ENCODE data around the gene MSL2.
"Not testable (repeated sequence)": the region's sequence is repeated elsewhere in the genome, so short reads cannot be mapped to it uniquely, and the experiment has no call there.

MSL2 gene

GRCh38 chr3:136193278-136194054 lies 2.7 kb downstream of the MSL2 start:
- H3K27me3 ChIP-seq (ENCODE audit: insufficient read depth, low read depth): no peaks in the 10 kb centered on the region
- H3K4me2 ChIP-seq: peak overlapping the region; percentile 71
- peaks cover 64% of the 10 kb centered on the region for H4K20me1 ChIP-seq (ENCODE audit: insufficient read depth)
- H3K4me1 ChIP-seq (ENCODE audit: low read depth, poor library complexity, severe bottlenecking): peaks cover 43% of the 10 kb centered on the region
- H3K4me3 ChIP-seq (IDR thresholded peaks at IDR 0.05; ENCODE audit: insufficient read depth, low read depth, low read length): peak overlapping the region; percentile 45
- H3K9ac ChIP-seq: peak overlapping the region; percentile 99
- H3K27ac ChIP-seq: peak overlapping the region; percentile 100
- H3K36me3 ChIP-seq (ENCODE audit: insufficient read depth): no peaks in the 10 kb centered on the region; the same call in 1 of the 2 replicates
- H2AFZ ChIP-seq (ENCODE audit: low read depth): no peak overlapping the region
- no peak for TF ChIP-seq CTCF (conservative IDR thresholded peaks at IDR 0.05; ENCODE audit: low read depth, low read length)
- H3K79me2 ChIP-seq (ENCODE audit: insufficient read depth, low read depth): peaks cover 71% of the 10 kb centered on the region

DNA sequence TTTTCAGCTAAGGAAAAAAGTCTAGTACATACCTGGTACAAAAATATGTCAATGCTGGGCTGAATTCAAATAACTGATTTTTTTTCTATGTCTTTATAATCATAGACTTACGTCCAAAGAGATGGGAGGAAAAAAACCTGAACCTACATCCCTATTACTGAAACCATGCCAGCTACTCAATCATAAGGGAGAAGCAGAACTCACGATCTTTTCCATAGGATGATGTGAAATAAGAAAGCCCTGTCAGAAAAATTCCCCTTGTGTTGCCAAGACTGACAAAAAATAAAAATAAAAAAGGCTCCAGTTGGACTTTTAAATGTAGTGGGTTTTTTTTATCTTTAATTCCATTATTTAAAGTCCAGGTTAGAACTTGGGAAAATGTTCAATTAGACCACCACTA lies 3.3 kb downstream of the MSL2 start:
- TF ChIP-seq CTCF (conservative IDR thresholded peaks at IDR 0.05; ENCODE audit: low read depth, low read length): no peak
- peak overlapping the region; percentile 45 for H3K4me3 ChIP-seq (IDR thresholded peaks at IDR 0.05; ENCODE audit: insufficient read depth, low read depth, low read length)
- no peak overlapping the region for H2AFZ ChIP-seq (ENCODE audit: low read depth)
- H3K4me1 ChIP-seq (ENCODE audit: low read depth, poor library complexity, severe bottlenecking): peaks cover 43% of the 10 kb centered on the region
- no peaks in the 10 kb centered on the region for H3K27me3 ChIP-seq (ENCODE audit: insufficient read depth, low read depth)
- peaks cover 77% of the 10 kb centered on the region for H3K79me2 ChIP-seq (ENCODE audit: insufficient read depth, low read depth)
- H3K27ac ChIP-seq: peak overlapping the region; percentile 100
- peak overlapping the region; percentile 71 for H3K4me2 ChIP-seq
- H3K36me3 ChIP-seq (ENCODE audit: insufficient read depth): no peaks in the 10 kb centered on the region; the same call in 1 of the 2 replicates
- peak overlapping the region; percentile 99 for H3K9ac ChIP-seq
- peaks cover 70% of the 10 kb centered on the region for H4K20me1 ChIP-seq (ENCODE audit: insufficient read depth)

DNA sequence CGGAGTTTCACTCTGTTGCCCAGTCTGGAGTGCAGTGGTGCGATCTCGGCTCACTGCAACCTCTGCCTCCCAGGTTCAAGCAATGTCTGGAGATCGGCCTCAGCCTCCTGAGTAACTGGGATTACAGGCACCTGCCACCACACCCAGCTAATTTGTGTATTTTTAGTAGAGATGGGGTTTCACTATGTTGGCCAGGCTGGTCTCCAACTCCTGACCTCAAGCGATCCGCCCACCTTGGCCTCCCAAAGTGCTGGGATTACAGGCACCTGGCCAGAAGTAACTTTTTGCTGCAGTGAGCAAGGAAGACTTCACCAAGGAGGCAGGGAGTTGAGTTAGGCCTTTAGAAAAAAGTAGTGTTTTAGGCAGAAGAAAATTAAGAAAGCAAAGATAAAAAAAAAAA lies 3.9 kb downstream of the MSL2 start:
- not testable (repeated sequence) for H3K36me3 ChIP-seq (ENCODE audit: insufficient read depth); H3K27me3 ChIP-seq (ENCODE audit: insufficient read depth, low read depth); H2AFZ ChIP-seq (ENCODE audit: low read depth); H3K4me3 ChIP-seq (IDR thresholded peaks at IDR 0.05; ENCODE audit: insufficient read depth, low read depth, low read length)
- Histone ChIP-seq H3K27ac (peak overlapping the region; percentile 100; the same call in 1 of the 2 replicates), H3K4me1 (ENCODE audit: low read depth, poor library complexity, severe bottlenecking) (peaks cover 47% of the 10 kb centered on the region), H3K4me2 (peak overlapping the region; percentile 71), H4K20me1 (ENCODE audit: insufficient read depth) (peaks cover 76% of the 10 kb centered on the region), H3K9ac (peak overlapping the region; percentile 99; the same call in 1 of the 2 replicates), H3K79me2 (ENCODE audit: insufficient read depth, low read depth) (peaks cover 84% of the 10 kb centered on the region)

DNA sequence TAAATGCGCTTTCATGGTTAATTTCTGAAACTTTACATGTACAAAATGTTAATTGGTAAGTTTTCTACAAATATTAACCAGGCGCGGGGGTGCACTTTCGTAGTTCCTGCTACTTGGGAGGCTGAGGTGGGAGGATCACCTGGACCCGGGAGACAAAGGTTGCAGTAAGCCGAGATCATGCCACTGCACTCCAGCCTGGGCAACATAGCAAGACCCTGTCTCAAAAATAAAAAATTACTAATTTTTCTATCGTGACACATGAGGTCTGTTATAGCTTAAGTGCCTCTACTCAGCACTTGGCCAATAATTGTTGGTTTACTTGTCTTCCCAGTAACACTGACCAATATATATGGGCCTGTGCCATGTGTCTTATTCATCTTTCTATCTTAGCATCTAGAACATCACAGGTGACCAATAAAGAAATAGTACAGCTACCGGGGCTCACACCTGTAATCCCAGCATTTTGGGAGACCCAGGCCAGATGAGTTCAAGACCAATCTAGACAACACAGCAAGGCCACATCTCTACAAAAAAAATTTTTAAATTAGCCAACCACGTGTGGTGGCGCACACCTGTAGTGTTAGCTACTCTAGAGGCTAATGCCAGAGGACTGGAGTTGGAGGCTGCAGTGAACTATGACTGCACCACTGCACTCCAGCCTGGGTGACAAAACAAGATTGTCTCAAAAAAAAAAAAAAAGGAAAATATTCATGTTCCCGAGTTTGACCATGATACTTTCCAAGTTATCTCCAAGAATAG lies 6.1 kb downstream of the MSL2 start:
- Histone ChIP-seq H3K4me3 (IDR thresholded peaks at IDR 0.05; ENCODE audit: insufficient read depth, low read depth, low read length) (no peak overlapping the region), H3K27me3 (ENCODE audit: insufficient read depth, low read depth) (no peaks in the 10 kb centered on the region), H3K9ac (no peak overlapping the region), H3K27ac (no peak overlapping the region), H3K36me3 (ENCODE audit: insufficient read depth) (no peaks in the 10 kb centered on the region; the same call in 1 of the 2 replicates), H2AFZ (ENCODE audit: low read depth) (no peak overlapping the region), H4K20me1 (ENCODE audit: insufficient read depth) (peaks cover 92% of the 10 kb centered on the region), H3K4me1 (ENCODE audit: low read depth, poor library complexity, severe bottlenecking) (peaks cover 68% of the 10 kb centered on the region), H3K4me2 (peak overlapping the region; percentile 71; the same call in 1 of the 2 replicates), H3K79me2 (ENCODE audit: insufficient read depth, low read depth) (peaks cover 100% of the 10 kb centered on the region)
- no peak for TF ChIP-seq CTCF (conservative IDR thresholded peaks at IDR 0.05; ENCODE audit: low read depth, low read length)
